IMR-90 (cell line): Measurements from ENCODE around the gene PCK2.

Experiments
- CHD1 ChIP-seq: IDR thresholded peaks from 2 replicates; pipeline ENCODE4 v1.6.1; 2012; ENCODE audit warnings: low read depth, low read length, improper control_type of control experiment
- CTCF ChIP-seq: conservative IDR thresholded peaks from 2 replicates; pipeline ENCODE4 v1.5.1; 2012; ENCODE audit warnings: mild to moderate bottlenecking, low read depth, low read length, improper control_type of control experiment
- POLR2A ChIP-seq: IDR thresholded peaks from 2 replicates; pipeline ENCODE4 v1.6.1; 2012; ENCODE audit warnings: mild to moderate bottlenecking, low read depth, low read length
- RAD21 ChIP-seq: IDR thresholded peaks from 2 replicates; pipeline ENCODE4 v1.6.1; 2012; ENCODE audit warnings: low read length, improper control_type of control experiment
- RFX5 ChIP-seq: IDR thresholded peaks from 2 replicates; pipeline ENCODE4 v1.8.0; 2012; ENCODE audit warnings: low read depth, mild to moderate bottlenecking, low read length, moderate library complexity
- SMC3 ChIP-seq: fragments of 150-350 bp; IDR thresholded peaks from 2 replicates; pipeline ENCODE4 v1.6.1; 2016; ENCODE audit warnings: low read depth, mild to moderate bottlenecking, antibody characterized with exemption, low read length, moderate library complexity

GRCh38 chr14:24133735-24134134, 39.6 kb downstream of the PCK2 start:
- no peak for TF ChIP-seq CHD1
- TF ChIP-seq CTCF, result no peak
- TF ChIP-seq SMC3, result no peak
- no peak for TF ChIP-seq POLR2A
- TF ChIP-seq RFX5, result no peak
- TF ChIP-seq RAD21, result no peak
